IMR-90 (cell line): ENCODE measurements around the gene GPC4. TPM values are rescaled to one million over a fixed set of nuclear protein-coding genes. Genes with fewer than 3 reads are reported as not detected.

Experiments used
- ATAC-seq: fragments of 200-7000 bp; cut with Tn5 transposase; 2 replicates; pipeline ENCODE4 v1.9.1; 2020; ENCODE audit warnings: low read depth, mild to moderate bottlenecking, moderate library complexity
- BruUV-seq: library from RNA; stranded (reverse); fragments of 400-500 nt; replicated peaks from 2 replicates; lab custom pipeline; 2021; lab: Mats Ljungman, UMichigan
- CTCF ChIA-PET: fragments of 300-600 bp; formaldehyde crosslinking; extraction: SDS; loops from one replicate; lab custom pipeline; 2021; ENCODE audit warnings: antibody characterized with exemption; lab: Yijun Ruan, JAX
- POLR2A ChIA-PET: fragments of 300-600 bp; sonication (Branson Sonifier 250); formaldehyde crosslinking; loops from one replicate; lab custom pipeline; 2022; ENCODE audit warnings: antibody characterized with exemption; ENCODE audit not compliant: unreplicated experiment; lab: Charles Lee
- DNase-seq: peaks from one replicate; pipeline ENCODE4 v3.0.0; 2013
- H2AFZ ChIP-seq: replicated peaks from 2 replicates; pipeline ENCODE3; 2013; ENCODE audit warnings: low read length, mild to moderate bottlenecking; ENCODE audit not compliant: poor library complexity
- H2AK5ac ChIP-seq: 2 replicates; pipeline ENCODE4 v1.6.1; 2013; ENCODE audit warnings: low read depth, low read length, inconsistent platforms
- H2AK9ac ChIP-seq: replicated peaks from 2 replicates; pipeline ENCODE3; 2013; ENCODE audit warnings: mild to moderate bottlenecking, low read depth, low read length, moderate library complexity; ENCODE audit not compliant: poor library complexity
- H2BK120ac ChIP-seq: 2 replicates; pipeline ENCODE4 v1.6.1; 2013; ENCODE audit warnings: low read depth, low read length, inconsistent platforms
- H2BK15ac ChIP-seq: 3 replicates; pipeline ENCODE4 v1.6.1; 2013; ENCODE audit warnings: low read depth, low read length, inconsistent platforms
- H2BK20ac ChIP-seq: 2 replicates; pipeline ENCODE4 v1.6.1; 2013; ENCODE audit warnings: low read depth, mild to moderate bottlenecking, inconsistent platforms, low read length, moderate library complexity
- H2BK5ac ChIP-seq: 2 replicates; pipeline ENCODE4 v1.6.1; 2013; ENCODE audit warnings: mild to moderate bottlenecking, low read depth, low read length, inconsistent platforms; ENCODE audit not compliant: poor library complexity, severe bottlenecking
- H3K14ac ChIP-seq: replicated peaks from 2 replicates; pipeline ENCODE4 v1.6.1; 2013; ENCODE audit warnings: low read depth, low read length, inconsistent platforms
- H3K18ac ChIP-seq: 2 replicates; pipeline ENCODE4 v1.6.1; 2013; ENCODE audit warnings: low read depth, low read length, control low read depth
- H3K23ac ChIP-seq: 2 replicates; pipeline ENCODE4 v1.6.1; 2013; ENCODE audit warnings: low read depth, low read length, inconsistent platforms
- H3K27ac ChIP-seq: 2 replicates; pipeline ENCODE4 v1.5.1; 2013; ENCODE audit warnings: mild to moderate bottlenecking, control low read depth, low read length; ENCODE audit not compliant: insufficient read depth
- H3K27me3 ChIP-seq: 2 replicates; pipeline ENCODE4 v1.6.1; 2013; ENCODE audit warnings: low read length; ENCODE audit not compliant: control insufficient read depth, insufficient read depth
- H3K36me3 ChIP-seq: 2 replicates; pipeline ENCODE4 v1.6.1; 2013; ENCODE audit warnings: low read length, mixed read lengths; ENCODE audit not compliant: control insufficient read depth, insufficient read depth
- H3K4ac ChIP-seq: 2 replicates; pipeline ENCODE4 v1.6.1; 2013; ENCODE audit warnings: low read depth, low read length, inconsistent platforms
- H3K4me1 ChIP-seq: 2 replicates; pipeline ENCODE4 v1.6.1; 2013; ENCODE audit warnings: low read length, mixed read lengths; ENCODE audit not compliant: control insufficient read depth, insufficient read depth
- H3K4me2 ChIP-seq: 2 replicates; pipeline ENCODE4 v1.6.1; 2013; ENCODE audit warnings: low read depth, mild to moderate bottlenecking, control low read depth, low read length, moderate library complexity
- H3K4me3 ChIP-seq: 2 replicates; pipeline ENCODE4 v1.5.1; 2013; ENCODE audit warnings: low read depth, mild to moderate bottlenecking, control low read depth, low read length, moderate library complexity; ENCODE audit not compliant: insufficient read depth
- H3K56ac ChIP-seq: 2 replicates; pipeline ENCODE4 v1.6.1; 2013; ENCODE audit warnings: low read length, inconsistent platforms; ENCODE audit not compliant: insufficient read depth; ENCODE audit errors: extremely low read depth
- H3K79me1 ChIP-seq, 2 experiments: 2 replicates each; pipeline ENCODE4 v1.6.1; 2013; ENCODE audit warnings: low read length in 2 of 2, inconsistent platforms in 1 of 2, low read depth in 1 of 2
- H3K9ac ChIP-seq: 2 replicates; pipeline ENCODE4 v1.6.1; 2013; ENCODE audit warnings: low read depth, low read length, control low read depth
- H3K9me1 ChIP-seq: 2 replicates; pipeline ENCODE4 v1.6.1; 2013; ENCODE audit warnings: low read length, inconsistent platforms; ENCODE audit not compliant: insufficient read depth
- H3K9me3 ChIP-seq: 2 replicates; pipeline ENCODE4 v1.6.1; 2013; ENCODE audit warnings: low read length; ENCODE audit not compliant: control insufficient read depth, insufficient read depth
- H4K20me1 ChIP-seq: 2 replicates; pipeline ENCODE4 v1.6.1; 2013; ENCODE audit warnings: low read length, inconsistent platforms; ENCODE audit not compliant: insufficient read depth
- H4K5ac ChIP-seq: 2 replicates; pipeline ENCODE4 v1.6.1; 2013; ENCODE audit warnings: mild to moderate bottlenecking, low read depth, low read length, control low read depth
- H4K8ac ChIP-seq, 2 experiments: 2 replicates each; pipeline ENCODE4 v1.6.1; 2013; ENCODE audit warnings: low read depth in 2 of 2, low read length in 2 of 2, control low read depth in 1 of 2, inconsistent platforms in 1 of 2
- H4K91ac ChIP-seq: 2 replicates; pipeline ENCODE4 v1.6.1; 2013; ENCODE audit warnings: low read depth, low read length, inconsistent platforms; ENCODE audit not compliant: insufficient read depth
- CEBPB ChIP-seq: IDR thresholded peaks from 2 replicates; pipeline ENCODE4 v1.6.1; 2012; ENCODE audit warnings: low read depth, low read length, improper control_type of control experiment
- CTCF ChIP-seq: conservative IDR thresholded peaks from 2 replicates; pipeline ENCODE4 v1.5.1; 2012; ENCODE audit warnings: mild to moderate bottlenecking, low read depth, low read length, improper control_type of control experiment
- ELK1 ChIP-seq: fragments of 150-350 bp; IDR thresholded peaks from 2 replicates; pipeline ENCODE4 v1.6.1; 2016; ENCODE audit warnings: low read depth, mild to moderate bottlenecking, low read length, moderate library complexity, borderline replicate concordance
- MXI1 ChIP-seq: IDR thresholded peaks from 2 replicates; pipeline ENCODE4 v1.6.1; 2012; ENCODE audit warnings: low read depth, mild to moderate bottlenecking, low read length, moderate library complexity, borderline replicate concordance
- RFX5 ChIP-seq: IDR thresholded peaks from 2 replicates; pipeline ENCODE4 v1.8.0; 2012; ENCODE audit warnings: low read depth, mild to moderate bottlenecking, low read length, moderate library complexity
- WGBS, 2 experiments: methylation state at CpG; one replicate each; pipeline versions ENCODE4 v1.1.5 to v1.1.7; 2013; ENCODE audit warnings: missing lambda C conversion rate in 2 of 2; ENCODE audit not compliant: insufficient read length in 1 of 2; ENCODE audit errors: extremely low coverage in 2 of 2; 5-methylcytosine and 5-hydroxymethylcytosine counted together
- dilution Hi-C: fragments of 300-500 bp; cut with HindIII; formaldehyde crosslinking; loops from one replicate; pipeline ENCODE4 v1.14.3; 2018; ENCODE audit warnings: low sequenced_read_pairs; ENCODE audit not compliant: unreplicated experiment
- in situ Hi-C: fragments of 300-500 bp; cut with MboI; formaldehyde crosslinking; loops from 3 replicates; pipeline ENCODE4 v1.14.3; 2019; ENCODE audit warnings: low sequenced_read_pairs, inconsistent platforms, mixed read lengths
- intact Hi-C: fragments of 100-400 bp; cut with micrococcal nuclease; formaldehyde crosslinking; loops from 2 replicates; pipeline ENCODE4 v1.10.0; 2022
- polyA plus RNA-seq, 3 experiments: library from polyadenylated mRNA; depleted of rRNA; stranded (reverse); fragments of >200 nt; gene quantifications; 2 replicates each; pipeline ENCODE4 v1.2.3, GENCODE V29; 2012; ENCODE audit warnings: low replicate concordance in 1 of 3
- total RNA-seq: library from RNA; depleted of rRNA; stranded (reverse); fragments of >200 nt; gene quantifications from 2 replicates; pipeline ENCODE4 v1.2.3, GENCODE V29; 2012

Gene GPC4
- total and polyA plus RNA-seq, 2 of the 4 experiments (the other 2 are of a cell fraction) = 0.54 to 1.6 TPM

GRCh38 chrX:133403984-133404383 lies 11.3 kb downstream of the GPC4 start:
- Histone ChIP-seq H3K27me3 (no peaks in the 10 kb centered on the region), H4K20me1 (no peaks in the 10 kb centered on the region), H4K8ac (no peak overlapping the region), H3K56ac (no peak overlapping the region), H4K5ac (no peak overlapping the region), H3K27ac (no peak overlapping the region), H4K91ac (no peak overlapping the region), H2BK5ac (no peak overlapping the region), H3K79me1 (no peaks in the 10 kb centered on the region), H2AK5ac (no peak overlapping the region), H3K4me1 (peaks cover 2% of the 10 kb centered on the region; the same call in 1 of the 2 replicates), H3K4me3 (no peak overlapping the region), H3K4me2 (no peak overlapping the region), H3K9me1 (no peaks in the 10 kb centered on the region), H2BK15ac (no peak overlapping the region), H3K23ac (no peak overlapping the region), H2AFZ (no peak overlapping the region), H3K9ac (no peak overlapping the region), H3K18ac (no peak overlapping the region), H3K36me3 (no peaks in the 10 kb centered on the region), H2AK9ac (no peak overlapping the region), H3K9me3 (no peaks in the 10 kb centered on the region), H3K14ac (no peak overlapping the region), H3K4ac (no peak overlapping the region), H2BK20ac (no peak overlapping the region), H2BK120ac (no peak overlapping the region)
- BruUV-seq = no TSS peak
- intact Hi-C loops = no loop called here
- DNase-seq (no peak), ATAC-seq (no peak)
- in situ Hi-C loops = no loop called here
- POLR2A ChIA-PET = no interaction called here
- CTCF ChIA-PET = no interaction called here
- dilution Hi-C loops = no loop called here
- no peak for TF ChIP-seq MXI1
- TF ChIP-seq CTCF = no peak
- no peak for TF ChIP-seq RFX5
- no peak for TF ChIP-seq ELK1
- TF ChIP-seq CEBPB = no peak
- WGBS, 2 experiments = no CpG with 5 or more reads among the region's 4 CpGs
